Stomach smooth muscle (tissue), 2 donors: ENCODE measurements around the gene SUN5.

Experiments used
- H3K27ac ChIP-seq: one replicate; pipeline ENCODE4 v1.7.0; 2013; ENCODE audit warnings: mild to moderate bottlenecking, low read length, inconsistent platforms
- H3K27me3 ChIP-seq, 2 donors: one replicate each; pipeline ENCODE4 v1.7.0; 2013; ENCODE audit warnings: low read length in 2 of 2; ENCODE audit not compliant: insufficient read depth in 2 of 2, control insufficient read depth in 1 of 2
- H3K36me3 ChIP-seq, 2 donors: one replicate each; pipeline ENCODE4 v1.7.0; 2013; ENCODE audit warnings: low read length in 2 of 2; ENCODE audit not compliant: control insufficient read depth in 2 of 2, insufficient read depth in 2 of 2
- H3K4me1 ChIP-seq: one replicate; pipeline ENCODE4 v1.7.0; 2013; ENCODE audit warnings: low read length; ENCODE audit not compliant: control insufficient read depth, insufficient read depth
- H3K4me3 ChIP-seq, 2 donors: one replicate each; pipeline ENCODE4 v1.7.0; 2013; ENCODE audit warnings: low read length in 2 of 2
- H3K9ac ChIP-seq, 2 donors: one replicate each; pipeline ENCODE4 v1.7.0; 2013; ENCODE audit warnings: low read length in 2 of 2, mild to moderate bottlenecking in 1 of 2
- H3K9me3 ChIP-seq, 2 donors: one replicate each; pipeline ENCODE4 v1.7.0; 2013; ENCODE audit warnings: low read length in 2 of 2; ENCODE audit not compliant: control insufficient read depth in 2 of 2
- donor health status: healthy.
- donor health status: Pancreatic carcinoma.

Gene SUN5

GRCh38 chr20:32973077-32973717 lies 31.0 kb downstream of the SUN5 start:
- no peak overlapping the region for H3K9ac ChIP-seq
- H3K27me3 ChIP-seq = no peaks in the 10 kb centered on the region
- H3K27ac ChIP-seq = no peak overlapping the region
- no peaks in the 10 kb centered on the region for H3K9me3 ChIP-seq
- no peaks in the 10 kb centered on the region for H3K4me1 ChIP-seq
- H3K4me3 ChIP-seq = no peak overlapping the region
- no peaks in the 10 kb centered on the region for H3K36me3 ChIP-seq

- Histone ChIP-seq H3K9ac (no peak overlapping the region), H3K27me3 (no peaks in the 10 kb centered on the region), H3K9me3 (no peaks in the 10 kb centered on the region), H3K4me1 (no peaks in the 10 kb centered on the region), H3K4me3 (no peak overlapping the region), H3K36me3 (no peaks in the 10 kb centered on the region), H3K27ac (no peak overlapping the region)
These were observed 31.8 kb downstream of the SUN5 start for GRCh38 chr20:32972181-32973076.

DNA sequence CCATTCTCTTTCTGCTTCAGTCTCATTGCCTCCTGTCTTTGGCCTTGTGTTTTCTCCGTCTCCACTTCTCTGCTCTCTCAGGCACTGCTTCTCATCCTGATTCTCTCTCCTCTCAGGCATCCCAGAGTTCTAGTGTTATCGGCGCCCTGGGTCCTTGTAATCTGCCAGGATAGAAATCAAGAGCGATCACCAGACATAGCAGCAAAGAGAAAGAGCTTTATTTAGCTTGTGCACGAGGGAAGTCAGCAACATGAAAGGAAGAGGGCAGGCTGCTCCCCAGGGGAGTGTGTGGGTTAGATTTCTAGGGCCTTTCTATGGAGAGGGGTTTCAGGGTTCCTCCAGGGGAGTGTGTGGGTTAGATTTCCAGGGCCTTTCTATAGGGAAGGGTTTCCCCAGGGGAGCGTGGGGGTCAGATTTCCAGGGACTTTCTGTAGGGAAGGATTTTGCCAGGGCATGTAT lies 32.5 kb downstream of the SUN5 start:
- Histone ChIP-seq H3K9ac (no peak overlapping the region), H3K9me3 (no peaks in the 10 kb centered on the region), H3K27me3 (no peaks in the 10 kb centered on the region), H3K27ac (no peak overlapping the region), H3K4me3 (no peak overlapping the region), H3K36me3 (no peaks in the 10 kb centered on the region), H3K4me1 (no peaks in the 10 kb centered on the region)

- Histone ChIP-seq H3K4me3 (no peak overlapping the region), H3K9ac (no peak overlapping the region), H3K27ac (no peak overlapping the region), H3K27me3 (no peaks in the 10 kb centered on the region), H3K4me1 (no peaks in the 10 kb centered on the region), H3K36me3 (no peaks in the 10 kb centered on the region), H3K9me3 (no peaks in the 10 kb centered on the region)
These were observed 33.3 kb downstream of the SUN5 start for GRCh38 chr20:32970973-32971300.

DNA sequence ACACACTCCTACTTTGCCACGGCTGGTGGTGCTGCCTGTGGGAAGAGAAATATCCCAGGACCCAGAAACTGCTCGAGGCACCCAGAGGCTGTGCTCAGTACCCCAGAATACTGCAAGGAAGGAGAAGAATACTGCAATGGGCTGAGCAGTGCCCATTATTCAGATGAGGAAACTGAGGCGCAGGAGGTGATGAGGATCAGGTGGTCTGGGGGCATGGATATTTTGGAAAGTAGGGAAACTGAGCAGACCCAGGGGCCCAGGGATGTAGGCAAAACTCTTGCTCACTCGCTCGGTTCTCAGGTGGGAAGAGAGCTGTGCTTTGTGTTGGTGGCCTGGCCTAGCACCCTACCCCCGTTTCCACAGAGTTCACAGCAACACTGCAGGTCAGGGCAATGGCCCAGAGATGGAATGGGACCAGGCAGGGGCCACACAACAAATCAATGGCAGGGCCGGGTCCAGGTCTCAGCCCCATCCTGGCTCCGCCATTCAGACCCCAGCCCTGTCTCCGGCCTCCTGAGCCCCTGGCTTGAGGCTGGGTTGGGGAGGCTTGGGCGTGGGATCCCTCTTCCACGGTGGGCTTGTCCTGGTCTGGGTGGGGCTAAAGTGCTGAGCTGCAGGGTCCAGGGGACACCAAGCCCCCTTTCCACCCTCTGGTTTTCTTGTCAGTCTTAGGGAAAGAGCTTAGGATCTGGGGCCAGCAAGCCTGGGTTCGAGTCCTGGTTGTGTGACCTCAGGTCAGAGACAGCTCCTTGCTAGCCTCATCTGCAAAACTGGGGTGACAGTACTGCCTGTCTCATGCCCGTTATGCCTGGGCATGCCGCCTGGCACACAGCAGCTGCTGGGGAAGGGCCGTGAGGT lies 33.9 kb downstream of the SUN5 start:
- Histone ChIP-seq H3K4me3 (no peak overlapping the region), H3K36me3 (no peaks in the 10 kb centered on the region), H3K27me3 (no peaks in the 10 kb centered on the region), H3K27ac (no peak overlapping the region), H3K9me3 (no peaks in the 10 kb centered on the region), H3K9ac (no peak overlapping the region), H3K4me1 (no peaks in the 10 kb centered on the region)

DNA sequence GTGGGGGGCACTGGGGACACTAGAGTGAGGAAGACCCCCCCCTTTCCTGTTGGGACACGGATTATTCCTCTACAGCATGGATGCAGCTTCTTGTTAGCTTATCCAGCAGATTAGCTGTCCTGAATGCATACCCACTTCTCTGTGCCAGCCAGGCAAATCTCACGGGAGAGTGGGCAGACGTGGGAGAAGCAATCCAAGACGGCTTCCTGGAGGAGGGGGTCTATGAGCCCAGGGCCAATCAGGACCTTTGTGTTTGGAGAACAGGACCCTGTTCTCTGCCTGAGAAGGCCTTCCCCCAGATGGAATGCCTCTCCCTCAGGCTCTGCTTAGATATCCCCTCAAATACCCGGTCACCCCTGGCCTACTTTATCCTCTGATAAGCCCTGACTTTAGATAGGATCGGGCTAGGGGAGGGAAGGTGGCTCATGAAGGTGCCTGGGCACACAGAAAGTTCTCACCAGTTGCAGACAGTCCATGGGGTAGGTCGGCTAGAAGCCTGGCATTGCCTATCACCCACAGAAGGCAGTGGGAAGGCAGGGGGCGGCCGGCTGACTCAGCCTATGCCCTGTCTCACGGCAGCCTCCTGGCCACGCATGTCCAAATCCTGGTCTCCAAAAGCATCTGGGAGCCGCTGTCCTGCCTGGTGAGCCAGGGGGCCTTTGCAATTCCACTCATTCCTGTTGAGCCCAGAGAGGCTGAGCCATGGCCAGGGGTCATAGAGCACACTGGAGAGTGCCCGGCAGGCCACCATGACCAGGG lies 34.7 kb downstream of the SUN5 start:
- Histone ChIP-seq H3K27me3 (no peaks in the 10 kb centered on the region), H3K4me3 (no peak overlapping the region), H3K9ac (no peak overlapping the region), H3K9me3 (no peaks in the 10 kb centered on the region), H3K27ac (no peak overlapping the region), H3K36me3 (no peaks in the 10 kb centered on the region), H3K4me1 (no peaks in the 10 kb centered on the region)

DNA sequence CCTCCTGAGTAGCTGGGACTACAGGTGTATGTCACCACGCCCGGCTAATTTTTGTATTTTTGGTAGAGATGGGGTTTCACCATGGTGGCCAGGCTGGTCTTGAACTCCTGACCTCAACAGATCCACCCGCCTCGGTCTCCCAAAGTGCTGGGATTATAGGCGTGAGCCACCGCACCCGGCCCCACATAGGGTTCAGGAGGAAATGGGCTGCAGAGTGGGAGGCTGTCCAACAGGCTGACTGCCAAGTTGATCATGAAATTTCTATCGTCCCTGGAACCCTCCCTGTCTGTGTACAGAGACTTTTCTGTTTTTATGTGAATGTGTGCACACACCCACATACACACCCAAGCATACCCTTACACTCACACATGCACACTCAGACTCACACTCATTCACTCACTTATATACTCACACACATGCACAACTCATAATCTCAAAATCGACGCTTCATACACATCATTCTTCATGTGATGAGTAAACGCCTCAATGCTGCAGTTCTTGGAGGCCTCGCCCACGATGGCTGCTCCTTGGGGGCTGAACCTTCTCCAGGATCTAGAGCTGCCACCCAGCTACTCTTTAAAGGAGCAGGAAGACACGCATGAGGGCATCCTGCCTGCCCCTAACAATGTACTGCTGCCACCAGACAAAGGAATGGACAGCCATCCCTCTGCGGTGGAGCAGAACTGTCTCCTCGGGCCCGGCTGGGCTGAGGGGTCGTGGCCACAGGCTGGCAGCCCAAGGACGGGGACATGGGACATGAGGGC lies 35.6 kb downstream of the SUN5 start:
- H3K9ac ChIP-seq = no peak overlapping the region
- no peaks in the 10 kb centered on the region for H3K9me3 ChIP-seq
- H3K4me1 ChIP-seq = no peaks in the 10 kb centered on the region
- no peaks in the 10 kb centered on the region for H3K36me3 ChIP-seq
- no peak overlapping the region for H3K27ac ChIP-seq
- H3K4me3 ChIP-seq = no peak overlapping the region
- no peaks in the 10 kb centered on the region for H3K27me3 ChIP-seq

GRCh38 chr20:32967961-32968457 lies 36.2 kb downstream of the SUN5 start:
- Histone ChIP-seq H3K4me1 (no peaks in the 10 kb centered on the region), H3K27ac (no peak overlapping the region), H3K9ac (no peak overlapping the region), H3K9me3 (no peaks in the 10 kb centered on the region), H3K27me3 (peaks cover 0 to 2% of the 10 kb centered on the region in 2 donors), H3K36me3 (no peaks in the 10 kb centered on the region), H3K4me3 (no peak overlapping the region)

DNA sequence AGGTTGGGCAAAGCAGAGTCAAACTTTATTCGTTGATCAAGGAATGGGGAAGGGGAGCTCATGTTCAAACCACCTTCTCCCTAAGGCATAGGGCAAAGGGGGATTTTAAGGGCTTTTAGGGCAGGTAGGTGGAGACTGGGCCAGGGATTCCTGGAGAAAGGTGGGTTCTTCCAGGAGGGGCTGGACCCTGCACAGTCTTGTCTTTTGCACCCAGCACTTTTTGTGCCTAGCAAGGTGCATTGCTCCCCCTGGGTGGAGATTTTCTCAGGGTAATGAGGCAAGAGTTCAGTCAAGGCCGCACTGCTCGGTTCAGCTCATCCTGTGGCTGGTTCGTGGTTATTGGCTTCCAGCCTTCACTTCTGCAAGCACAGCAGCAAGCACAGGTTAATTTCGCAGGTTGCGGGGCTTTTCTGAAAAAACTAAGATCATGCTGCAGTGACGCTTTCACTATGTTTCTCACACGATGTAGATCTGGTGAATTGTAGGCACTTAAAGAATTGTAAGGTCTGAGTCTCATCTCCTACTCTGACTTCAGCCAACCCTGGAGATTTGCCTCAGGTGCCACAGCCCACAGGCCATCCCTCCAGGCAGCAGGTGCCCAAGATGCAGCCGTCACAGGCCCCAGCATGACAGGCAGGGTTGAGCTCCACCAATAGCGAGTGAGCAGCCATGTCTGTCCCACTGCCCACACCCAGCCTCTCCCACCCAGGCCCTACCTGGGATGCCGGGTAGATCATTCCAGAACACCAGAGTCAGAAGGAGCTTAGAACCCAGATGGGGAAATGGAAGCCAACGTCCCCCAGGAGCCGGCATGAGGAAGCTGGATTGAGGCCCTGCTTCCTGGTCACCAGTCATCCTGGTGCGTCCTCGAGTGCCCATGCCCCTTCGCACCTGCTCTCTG lies 37.1 kb downstream of the SUN5 start:
- H3K36me3 ChIP-seq = no peaks in the 10 kb centered on the region
- H3K4me1 ChIP-seq = no peaks in the 10 kb centered on the region
- H3K27ac ChIP-seq = no peak overlapping the region
- H3K4me3 ChIP-seq = no peak overlapping the region
- no peak overlapping the region for H3K9ac ChIP-seq
- no peaks in the 10 kb centered on the region for H3K9me3 ChIP-seq
- H3K27me3 ChIP-seq = peaks cover 0 to 2% of the 10 kb centered on the region in 2 donors
